GM18508 (cell line): ENCODE results near the gene IRF4.
A peak's percentile ranks its signal among the peaks of the same experiment; 100 is the strongest.

Experiments
- ATAC-seq: cut with Tn5 transposase; IDR thresholded peaks from one replicate; pipeline ENCODE4 v1.9.1; 2021; ENCODE audit warnings: moderate number of reproducible peaks; ENCODE audit not compliant: insufficient read depth, unreplicated experiment

The IRF4 gene

DNA sequence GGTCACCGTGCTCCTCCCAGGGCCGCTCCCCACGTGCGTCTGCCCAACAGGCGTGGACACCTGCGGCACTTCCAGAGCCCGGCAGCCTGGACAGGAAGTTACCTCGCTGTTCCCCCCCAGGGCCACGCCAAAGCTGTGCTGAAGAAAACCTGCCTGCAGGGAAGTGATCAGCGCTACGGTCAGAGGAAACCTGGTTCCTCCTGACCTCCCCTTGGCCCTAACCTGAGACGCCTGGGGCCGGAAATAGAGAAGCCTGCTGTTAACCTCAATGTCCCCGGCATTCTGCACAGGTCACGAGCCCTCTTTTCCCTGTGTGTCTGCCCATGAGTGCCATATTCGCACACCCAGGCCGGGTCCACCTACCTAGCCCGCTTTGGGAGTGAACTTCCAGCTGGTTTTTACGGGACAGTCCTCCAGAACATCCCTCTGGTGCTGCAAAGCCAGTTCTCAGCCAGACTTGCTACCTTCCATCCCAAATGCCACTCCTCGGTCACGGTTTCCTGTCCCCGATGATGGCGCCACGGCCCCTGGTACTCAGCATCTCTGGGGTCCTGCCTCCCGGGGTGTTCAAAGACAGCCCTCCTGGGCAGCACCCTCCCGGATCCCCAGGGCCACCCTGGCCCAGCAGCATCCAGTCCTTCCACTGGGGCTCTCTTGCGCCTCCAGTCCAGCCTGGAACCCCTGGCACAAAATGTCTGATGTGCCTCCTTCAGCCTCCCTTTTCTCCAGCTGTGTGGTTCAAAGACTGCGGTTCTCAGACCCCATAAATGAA is 12.0 kb upstream of the IRF4 start:
- peak; percentile 51 for ATAC-seq

DNA sequence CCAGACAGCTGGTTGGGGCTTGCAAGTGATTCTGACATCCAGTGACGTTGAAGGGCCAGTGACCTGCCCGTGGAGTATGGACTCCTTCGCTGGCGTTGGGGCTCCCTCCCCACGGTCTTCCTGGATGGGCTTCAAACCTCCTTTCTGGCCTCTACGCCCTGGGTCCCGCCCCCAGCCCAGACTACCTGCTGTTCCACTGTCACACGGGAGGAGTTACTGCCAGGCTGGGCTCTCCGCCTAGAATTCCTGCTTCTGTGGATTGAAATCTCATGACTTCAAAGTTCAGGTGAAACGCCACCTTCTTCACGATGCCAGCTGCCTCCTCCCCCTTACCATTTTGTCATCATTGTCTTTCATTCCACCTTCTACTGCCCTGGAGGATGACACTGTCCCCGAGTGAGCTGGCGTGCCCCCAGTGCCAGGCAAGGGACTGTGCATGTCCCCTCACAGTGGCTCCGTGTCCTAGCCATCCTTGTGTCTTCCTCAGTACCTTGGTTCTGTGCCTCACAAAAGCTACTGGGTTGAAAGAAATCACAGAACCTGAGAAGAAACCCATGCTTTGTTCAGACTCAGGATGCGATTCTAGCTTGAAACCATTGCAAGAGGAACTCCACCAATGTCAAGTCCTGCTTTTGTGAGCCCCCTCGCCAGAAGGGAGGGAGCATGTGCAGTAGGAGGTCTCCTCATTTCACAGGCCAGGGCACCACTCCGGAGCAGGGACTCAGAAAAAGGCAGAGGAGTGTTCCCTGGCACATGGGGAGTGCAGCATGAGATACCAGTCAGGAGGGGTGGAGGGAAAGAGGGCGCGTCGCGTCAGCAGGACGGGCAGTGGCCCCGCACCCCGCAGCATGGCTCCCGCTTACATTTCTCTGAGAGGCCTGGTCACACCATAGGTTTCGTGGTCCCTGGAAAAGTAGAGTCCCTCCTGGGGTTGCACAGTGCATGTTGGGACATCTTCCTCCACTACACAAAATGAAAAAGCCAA is 11.0 kb upstream of the IRF4 start:
- ATAC-seq = no peak

DNA sequence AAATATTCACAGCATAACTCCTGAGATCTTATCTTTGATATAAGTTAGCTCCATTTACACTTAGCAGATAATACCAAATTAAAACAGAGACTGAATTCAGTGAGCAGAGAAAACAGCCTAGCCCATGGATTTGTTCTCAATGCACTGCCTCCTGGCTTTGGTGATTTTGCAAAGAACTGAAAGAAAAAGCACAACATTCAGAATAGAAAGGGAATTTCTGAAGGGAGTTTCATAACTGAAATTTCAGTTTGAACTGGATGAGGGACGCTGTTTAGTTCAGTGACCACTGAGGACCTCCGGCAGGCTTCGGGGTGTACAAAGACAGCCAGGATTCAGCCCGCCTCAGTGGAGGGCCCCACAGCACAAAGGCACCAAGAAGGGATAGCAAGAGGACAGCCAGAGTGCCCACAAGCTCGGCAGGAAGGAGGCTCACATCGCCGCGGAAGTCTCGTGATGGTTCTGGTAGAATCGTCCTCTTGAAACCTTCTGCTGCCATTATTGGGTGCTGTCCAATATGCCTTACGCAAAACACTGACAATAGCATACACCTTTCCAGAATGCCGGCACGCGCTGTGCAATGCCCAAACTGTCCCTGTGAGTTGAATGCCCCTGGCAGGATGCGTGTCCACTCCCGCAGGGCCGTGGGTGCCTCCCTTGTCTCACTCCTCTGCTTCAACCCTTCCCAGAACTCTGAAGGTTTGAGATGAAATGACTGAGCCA is 9.7 kb upstream of the IRF4 start:
- no peak for ATAC-seq

DNA sequence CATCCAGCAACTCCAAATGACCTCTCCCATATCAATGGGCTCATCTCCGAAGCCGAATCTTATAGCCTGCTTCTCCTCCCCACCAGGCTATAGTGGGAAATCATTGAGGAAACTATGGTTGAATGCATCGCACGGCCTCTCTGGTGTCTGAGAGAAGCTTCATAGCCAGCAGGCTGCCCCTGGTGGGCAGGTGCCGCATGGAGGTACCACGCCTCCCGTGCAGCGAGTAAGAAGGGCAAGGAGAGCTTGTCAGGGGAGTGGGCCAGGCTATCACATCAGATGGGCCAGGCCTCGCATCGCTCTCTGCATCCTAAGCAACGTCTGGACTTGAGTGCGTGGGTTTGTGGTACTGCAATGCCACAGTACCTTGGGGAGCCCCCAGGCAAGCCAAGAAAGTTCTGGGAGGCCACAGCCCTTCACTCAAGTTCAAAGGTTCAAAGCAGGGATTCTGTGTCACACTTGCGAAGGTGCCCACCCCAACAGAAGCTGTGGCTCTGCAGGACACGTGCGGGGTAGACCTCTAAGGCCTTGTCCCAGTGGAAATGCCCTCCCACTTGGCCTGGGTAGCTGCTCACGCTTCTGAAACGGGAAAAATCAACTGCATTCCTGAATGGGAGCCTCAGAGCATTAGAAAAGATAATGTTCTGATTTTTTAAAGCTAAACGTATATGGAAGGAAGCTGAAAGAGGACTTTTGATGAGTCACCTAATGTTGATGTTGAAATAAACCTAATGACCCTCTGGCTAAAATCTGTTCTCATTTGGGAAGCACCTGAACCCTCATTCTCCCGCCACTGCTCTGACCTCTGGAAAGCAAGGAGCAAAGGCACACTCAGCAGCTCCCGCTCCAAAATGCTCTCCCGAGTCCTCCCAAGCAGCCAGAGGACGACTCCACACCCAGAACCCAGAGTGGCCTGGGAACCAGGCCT is 8.4 kb upstream of the IRF4 start:
- no peak for ATAC-seq

DNA sequence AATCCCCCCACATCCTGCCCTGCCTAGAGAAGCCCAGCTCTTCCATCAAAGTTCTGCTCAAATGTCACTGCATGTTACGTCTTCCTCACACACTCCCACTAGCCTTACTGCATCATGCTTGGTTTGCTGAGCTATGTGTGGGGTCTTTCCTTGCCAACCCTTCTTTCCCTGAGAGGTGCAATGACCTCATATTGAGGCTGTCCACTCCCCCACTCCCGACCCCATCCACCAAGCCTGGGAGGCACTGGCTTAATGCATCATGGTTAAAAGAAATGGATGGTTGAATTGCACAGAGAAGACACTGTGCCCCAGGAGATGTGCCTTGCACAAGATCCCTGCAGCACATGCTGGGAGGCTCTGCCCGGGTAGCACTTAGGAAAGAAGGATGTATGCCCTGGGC is 7.7 kb upstream of the IRF4 start:
- no peak for ATAC-seq

DNA sequence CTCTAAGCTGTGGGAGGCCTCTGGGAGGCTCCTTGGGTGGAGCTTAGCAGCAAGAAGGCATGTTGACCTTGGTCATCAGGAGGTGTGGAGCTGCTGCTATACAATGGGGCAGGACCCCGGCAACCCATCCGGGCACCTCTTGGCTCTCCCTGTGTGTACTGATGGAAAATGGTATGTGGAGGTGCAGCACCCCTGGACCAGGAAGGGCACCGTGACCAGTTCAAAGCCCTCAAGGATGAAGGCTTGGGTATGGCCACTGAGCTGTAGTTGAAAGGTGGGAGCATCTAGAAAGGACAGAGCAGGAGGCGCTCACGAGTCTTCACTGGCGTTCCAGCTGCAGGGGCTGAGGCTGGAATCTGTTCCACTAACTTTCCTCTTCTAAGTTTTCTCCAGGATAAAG is 6.7 kb upstream of the IRF4 start:
- ATAC-seq = no peak

DNA sequence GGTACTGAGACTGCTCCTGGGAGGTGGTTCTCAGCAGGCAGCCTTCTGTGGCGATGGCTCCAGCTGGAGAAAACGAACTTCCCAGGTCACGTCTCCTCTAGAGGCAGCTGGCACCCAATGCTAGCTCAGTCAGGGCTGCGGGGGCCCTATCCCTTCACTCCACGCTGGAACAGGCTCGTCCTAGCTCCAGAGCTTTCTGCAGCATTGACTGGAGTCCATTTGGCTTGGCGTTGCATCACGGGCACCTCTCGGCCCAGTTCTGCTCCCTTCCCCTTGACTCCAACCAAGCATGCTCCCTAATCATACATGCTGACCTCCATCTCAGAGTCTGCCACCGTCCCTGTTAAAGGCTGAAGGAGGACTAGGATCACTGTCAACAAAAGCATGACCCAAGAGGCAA is 5.9 kb upstream of the IRF4 start:
- ATAC-seq = no peak

DNA sequence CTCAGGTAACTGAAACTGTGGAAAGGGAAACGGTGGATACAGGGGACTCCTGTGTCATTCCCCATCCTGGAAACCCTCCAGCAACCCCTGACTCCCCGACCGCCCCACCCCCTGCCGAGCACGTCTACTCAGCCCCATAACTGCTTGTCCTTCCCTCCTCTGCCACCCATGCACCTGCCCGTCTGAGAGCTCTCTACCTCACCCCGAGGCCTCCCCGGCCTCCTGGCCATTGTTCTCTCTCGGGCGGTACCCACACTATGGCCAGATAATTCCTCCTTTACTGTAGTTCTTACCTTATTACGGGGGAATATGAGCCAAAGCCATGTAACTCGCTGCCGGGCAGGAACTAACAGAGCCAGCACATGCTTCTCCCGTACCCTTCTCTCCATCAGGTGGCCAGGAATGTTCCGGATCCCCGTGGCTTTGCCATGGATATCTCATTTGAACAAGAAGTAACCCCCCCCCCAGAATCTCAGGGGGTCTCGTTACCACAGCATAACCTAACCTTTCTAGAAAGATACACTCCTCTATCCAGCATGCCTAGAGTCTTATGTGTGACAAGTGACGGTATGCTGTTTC is 4.8 kb upstream of the IRF4 start:
- no peak for ATAC-seq

DNA sequence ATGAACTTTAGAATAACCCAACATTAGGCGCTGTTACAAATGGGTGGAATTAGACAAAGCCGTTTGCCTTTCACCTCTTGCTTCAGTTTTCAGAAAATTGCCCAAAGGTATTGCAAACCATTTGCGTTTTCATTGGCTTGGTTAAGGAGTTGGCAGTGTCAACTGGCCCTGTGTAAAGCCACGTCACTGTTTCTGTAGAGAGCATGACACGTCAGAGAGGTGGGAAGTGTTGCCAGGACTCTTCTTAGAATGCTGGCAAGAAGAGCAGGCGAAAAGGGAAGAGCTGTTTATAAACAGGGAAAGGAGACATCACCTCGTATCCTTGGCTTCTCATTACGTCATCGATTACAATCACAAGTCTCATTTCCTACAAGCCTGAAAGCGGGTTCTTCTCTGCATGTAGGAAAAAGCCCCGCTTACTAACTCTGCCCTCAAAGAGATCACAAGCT is 4.2 kb upstream of the IRF4 start:
- no peak for ATAC-seq

DNA sequence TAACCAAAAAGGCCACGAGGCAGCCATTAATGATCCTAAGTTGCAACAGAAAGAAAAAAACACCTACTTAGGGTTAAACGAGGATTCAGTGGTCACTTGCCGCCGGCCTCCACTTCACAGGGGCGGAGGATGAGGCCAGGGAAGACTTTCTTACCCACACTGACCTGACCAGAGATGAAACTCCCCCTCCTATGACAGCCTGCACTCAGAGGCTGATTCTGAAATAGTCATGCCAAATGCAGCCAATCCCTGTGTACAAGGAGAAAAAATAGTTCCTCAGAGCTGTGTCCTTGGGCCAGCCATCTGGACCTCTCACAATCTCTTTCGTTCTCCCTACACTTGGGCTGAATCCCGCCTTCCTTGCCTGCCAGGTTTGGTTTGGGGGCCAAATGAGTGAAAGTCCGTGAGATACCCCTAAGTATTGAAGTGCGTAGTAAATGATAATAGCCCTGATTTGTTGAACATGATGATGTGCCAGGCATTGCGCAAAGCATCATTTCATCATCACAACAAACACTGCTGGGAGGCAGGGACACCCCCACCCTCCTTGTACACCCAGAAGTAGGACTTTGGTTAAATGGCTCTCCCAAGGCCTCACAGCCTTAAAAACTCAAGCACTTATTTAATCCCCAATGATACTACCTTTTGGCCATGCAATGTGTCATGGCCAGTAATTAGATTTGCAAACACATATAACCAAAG is 3.2 kb upstream of the IRF4 start:
- no peak for ATAC-seq

DNA sequence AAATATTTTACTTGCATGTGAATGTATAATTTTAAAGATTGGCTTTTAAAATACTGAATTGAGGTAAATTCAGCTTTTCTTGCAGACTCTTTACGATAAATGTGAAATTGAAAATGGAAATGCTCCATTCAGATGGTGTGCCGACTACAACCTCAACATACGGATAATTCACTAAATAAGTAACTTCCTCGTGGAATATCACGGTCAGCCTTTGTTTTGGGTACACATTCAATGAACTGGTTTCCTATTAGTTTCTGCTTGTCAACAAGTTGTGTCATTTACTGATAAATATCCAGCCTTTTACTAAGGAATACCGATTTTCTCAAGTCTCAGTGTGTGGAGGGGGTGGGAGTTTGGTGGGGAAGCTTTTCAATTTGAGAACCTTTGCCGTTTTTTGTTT is 2.4 kb upstream of the IRF4 start:
- no peak for ATAC-seq

DNA sequence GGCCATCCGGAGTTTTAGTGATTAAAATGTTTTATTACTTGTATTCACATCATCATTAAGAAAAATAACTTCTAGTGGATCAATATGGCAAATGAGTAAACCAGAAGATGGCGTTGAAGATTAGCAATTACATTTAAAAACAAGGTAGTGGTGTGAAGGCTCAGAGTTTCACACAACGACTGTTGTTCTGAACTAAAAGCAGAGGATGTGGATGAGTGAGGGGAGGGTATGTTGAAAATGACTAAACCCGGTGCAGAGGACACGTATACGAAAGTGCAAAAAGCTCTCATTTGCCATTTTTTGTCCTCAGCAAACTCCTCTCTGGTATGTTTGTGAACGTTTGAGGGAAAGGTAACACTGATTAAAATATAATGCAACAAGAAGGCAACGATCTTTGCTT is 1.9 kb upstream of the IRF4 start:
- no peak for ATAC-seq

DNA sequence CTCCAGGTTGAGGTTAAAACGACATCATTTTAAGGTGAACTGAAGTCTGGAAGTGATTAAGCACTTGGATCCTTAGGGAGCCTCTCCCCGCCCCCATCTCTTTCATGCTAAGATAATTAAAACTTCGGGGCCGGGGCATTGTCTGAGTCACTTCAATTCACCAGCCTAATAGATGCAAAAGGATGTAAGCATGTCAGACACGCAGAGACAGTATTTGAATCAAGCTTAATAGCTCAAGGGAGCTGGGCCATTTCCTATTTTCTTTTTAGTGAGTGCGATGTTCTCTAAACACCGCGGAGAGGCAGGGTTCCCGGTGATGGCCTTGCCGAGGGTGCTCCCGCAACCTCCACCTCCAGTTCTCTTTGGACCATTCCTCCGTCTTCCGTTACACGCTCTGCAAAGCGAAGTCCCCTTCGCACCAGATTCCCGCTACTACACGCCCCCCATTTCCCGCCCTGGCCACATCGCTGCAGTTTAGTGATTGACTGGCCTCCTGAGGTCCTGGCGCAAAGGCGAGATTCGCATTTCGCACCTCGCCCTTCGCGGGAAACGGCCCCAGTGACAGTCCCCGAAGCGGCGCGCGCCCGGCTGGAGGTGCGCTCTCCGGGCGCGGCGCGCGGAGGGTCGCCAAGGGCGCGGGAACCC is 516 bp upstream of the IRF4 start:
- ATAC-seq = no peak

DNA sequence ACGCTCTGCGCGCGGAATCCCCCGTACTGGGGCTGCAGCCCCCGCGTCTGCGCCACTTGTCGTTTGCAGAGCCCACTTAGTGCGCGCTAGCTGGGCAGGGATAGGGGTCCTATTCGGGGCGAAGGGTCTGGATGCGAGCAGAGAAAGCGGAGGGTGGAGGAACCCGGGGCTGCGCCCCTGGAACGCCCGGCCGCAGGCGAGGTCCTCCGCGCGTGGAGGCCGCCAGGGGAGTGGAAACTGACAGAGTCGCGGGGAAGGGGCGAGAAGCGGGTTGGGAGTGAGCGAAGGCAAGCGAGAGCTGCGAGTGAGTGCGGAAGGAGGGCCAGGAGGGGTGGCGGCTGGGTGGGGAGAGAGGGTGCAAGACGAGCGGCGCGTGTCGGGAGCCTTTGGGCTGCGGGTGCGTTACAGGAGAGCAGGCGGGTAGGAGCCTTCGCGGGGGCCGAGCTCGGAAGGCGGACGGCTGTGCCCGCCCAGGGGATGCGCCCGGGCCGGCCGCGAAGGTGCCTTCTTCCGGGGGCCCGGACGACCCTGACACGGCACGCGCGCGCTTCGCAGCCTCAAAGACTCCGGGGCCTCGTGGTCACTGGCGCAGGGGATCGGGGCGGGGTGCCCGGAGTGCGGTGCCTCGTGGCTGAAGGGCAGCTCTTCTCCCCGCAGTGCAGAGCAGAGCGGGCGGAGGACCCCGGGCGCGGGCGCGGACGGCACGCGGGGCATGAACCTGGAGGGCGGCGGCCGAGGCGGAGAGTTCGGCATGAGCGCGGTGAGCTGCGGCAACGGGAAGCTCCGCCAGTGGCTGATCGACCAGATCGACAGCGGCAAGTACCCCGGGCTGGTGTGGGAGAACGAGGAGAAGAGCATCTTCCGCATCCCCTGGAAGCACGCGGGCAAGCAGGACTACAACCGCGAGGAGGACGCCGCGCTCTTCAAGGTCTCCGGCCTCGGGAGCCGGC is 1.2 kb downstream of the IRF4 start:
- no peak for ATAC-seq

DNA sequence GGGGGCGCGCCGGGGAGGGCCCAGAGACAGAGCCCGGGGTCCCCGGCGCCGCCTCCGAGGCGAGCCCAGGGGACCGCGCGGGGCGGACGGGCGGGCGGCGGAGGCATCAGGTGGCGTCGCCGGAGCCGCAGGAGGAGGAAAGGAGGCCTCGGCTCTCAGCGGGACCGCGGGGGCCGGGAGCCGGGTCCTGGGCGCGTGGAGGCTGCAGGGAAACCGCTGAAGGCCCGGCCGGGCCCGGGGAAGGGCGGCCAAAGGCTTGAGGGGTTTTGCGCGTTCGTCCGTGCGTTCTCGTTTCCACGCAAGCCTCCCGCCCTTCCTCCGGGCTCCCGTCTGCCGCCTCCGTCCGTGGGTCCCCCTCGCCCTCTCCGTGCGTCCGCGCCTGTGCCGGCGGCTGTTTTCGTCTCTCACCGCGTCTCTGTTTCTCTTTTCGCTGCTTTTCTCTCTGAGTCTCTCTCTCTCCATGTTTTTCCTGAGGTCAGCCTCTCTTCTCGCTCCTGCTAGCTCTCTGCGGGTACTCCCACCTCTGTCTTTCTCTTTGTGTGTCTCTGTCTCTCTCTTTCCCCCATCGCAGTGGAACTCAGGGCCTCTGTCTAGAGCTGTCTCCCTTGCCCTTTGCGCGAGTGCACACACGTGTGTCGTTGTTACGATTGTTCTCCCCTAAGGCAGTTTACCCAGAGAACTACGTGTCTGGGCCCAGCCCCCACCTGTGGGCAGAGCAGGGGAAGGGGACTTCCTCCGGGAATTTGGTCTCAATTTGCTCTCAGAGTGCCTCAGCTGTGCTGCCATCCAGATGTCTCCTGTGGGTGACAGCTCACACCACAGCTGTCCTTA is 2.1 kb downstream of the IRF4 start:
- ATAC-seq = no peak

DNA sequence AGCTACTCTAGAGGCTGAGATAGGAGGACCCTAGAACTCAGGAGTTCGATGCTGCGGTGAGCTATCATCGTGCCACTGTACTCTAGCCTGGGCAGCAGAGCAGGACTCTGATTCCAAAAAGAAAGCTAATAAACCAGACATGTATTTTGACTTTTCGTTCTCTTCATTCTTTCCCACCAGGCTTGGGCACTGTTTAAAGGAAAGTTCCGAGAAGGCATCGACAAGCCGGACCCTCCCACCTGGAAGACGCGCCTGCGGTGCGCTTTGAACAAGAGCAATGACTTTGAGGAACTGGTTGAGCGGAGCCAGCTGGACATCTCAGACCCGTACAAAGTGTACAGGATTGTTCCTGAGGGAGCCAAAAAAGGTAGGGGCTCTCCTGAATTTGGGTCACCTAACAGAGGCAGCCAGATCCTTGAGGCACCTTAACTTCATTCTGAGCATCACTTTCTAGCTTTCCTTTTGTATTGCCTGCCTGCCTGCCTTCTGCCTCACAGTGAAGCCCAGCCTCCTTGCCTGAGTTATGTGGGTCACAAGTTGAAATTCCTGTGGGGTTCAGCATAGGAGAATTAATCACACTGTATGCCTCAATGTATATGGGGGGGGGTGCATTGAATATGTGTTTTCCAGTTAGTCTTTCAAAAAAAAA is 3.2 kb downstream of the IRF4 start:
- ATAC-seq = no peak
